HCT116 (cell line): ENCODE data around the gene C19orf38. TPM values are rescaled to one million over a fixed set of nuclear protein-coding genes. Genes with fewer than 3 reads are reported as not detected.

Source experiments
- ATAC-seq: fragments of 200-7000 bp; cut with Tn5 transposase; 2 replicates; pipeline ENCODE4 v1.9.1; 2020; ENCODE audit warnings: mild to moderate bottlenecking, moderate library complexity
- BruUV-seq: library from RNA; stranded (reverse); fragments of 400-500 nt; replicated peaks from 2 replicates; lab custom pipeline; 2021; lab: Mats Ljungman, UMichigan
- CTCF ChIA-PET: fragments of 300-600 bp; sonication (Branson Sonifier 250); formaldehyde crosslinking; loops from one replicate; lab custom pipeline; 2021; ENCODE audit warnings: antibody characterized with exemption; lab: Charles Lee
- POLR2A ChIA-PET: fragments of 300-600, 350-600 bp; sonication (Branson Sonifier 250); formaldehyde crosslinking; loops from one replicate; lab custom pipeline; 2021; ENCODE audit warnings: antibody characterized with exemption; lab: Charles Lee
- RAD21 ChIA-PET, 2 experiments: fragments of 300-600 bp; sonication (Branson Sonifier 250); formaldehyde crosslinking; loops; one replicate each; lab custom pipeline; 2023; ENCODE audit warnings: low total read pairs in 2 of 2; ENCODE audit not compliant: uncharacterized antibody in 2 of 2, unreplicated experiment in 2 of 2, low non-redundant PET in 1 of 2; lab: Charles Lee
- DNase-seq: peaks from one replicate; pipeline ENCODE4 v3.0.0-alpha.2; 2010; ENCODE audit warnings: low read depth, low spot score
- H2AFZ ChIP-seq: fragments of 200-600 bp; shearing (Covaris generic), sonication (generic); 2 replicates; pipeline ENCODE4 v1.6.1; 2017; ENCODE audit warnings: low read depth, mixed run types, mixed read lengths, antibody characterized with exemption, low read length; ENCODE audit not compliant: poor library complexity, severe bottlenecking
- H3K27ac ChIP-seq: 2 replicates; pipeline ENCODE4 v1.5.1; 2012; ENCODE audit warnings: low read depth, low read length
- H3K27me3 ChIP-seq: fragments of 200-600 bp; sonication (generic); 2 replicates; pipeline ENCODE4 v1.6.1; 2016; ENCODE audit warnings: mixed run types, low read length, mixed read lengths; ENCODE audit not compliant: insufficient read depth
- H3K36me3 ChIP-seq, 2 experiments: fragments of 200-500 bp in 1 of 2; fragments of 200-600 bp in 1 of 2; sonication (Bioruptor generic) in 1 of 2; sonication (generic) in 1 of 2; 2 replicates each; pipeline versions ENCODE4 v1.5.1 to v1.6.1; 2014 to 2016; ENCODE audit warnings: low read length in 2 of 2, inconsistent platforms in 1 of 2, mixed read lengths in 1 of 2, mixed run types in 1 of 2; ENCODE audit not compliant: insufficient read depth in 2 of 2, control insufficient read depth in 1 of 2
- H3K4me1 ChIP-seq, 2 experiments: fragments of 200-600 bp in 1 of 2; sonication (generic) in 1 of 2; 2 replicates each; pipeline versions ENCODE4 v1.5.1 to v1.6.1; 2012 to 2017; ENCODE audit warnings: low read length in 2 of 2, inconsistent platforms in 1 of 2, mild to moderate bottlenecking in 1 of 2, mixed read lengths in 1 of 2, mixed run types in 1 of 2, moderate library complexity in 1 of 2; ENCODE audit not compliant: insufficient read depth in 2 of 2, control insufficient read depth in 1 of 2
- H3K4me2 ChIP-seq: fragments of 200-600 bp; sonication (generic); 2 replicates; pipeline ENCODE4 v1.6.1; 2017; ENCODE audit warnings: mixed run types, low read length, mixed read lengths
- H3K4me3 ChIP-seq, 2 experiments: fragments of 200-600 bp in 1 of 2; sonication (generic) in 1 of 2; replicated peaks in 1 of 2; 2 replicates each; pipeline ENCODE4 v1.5.1; 2011 to 2016; ENCODE audit warnings: low read length in 2 of 2, control low read depth in 1 of 2, low read depth in 1 of 2, mild to moderate bottlenecking in 1 of 2, mixed read lengths in 1 of 2, mixed run types in 1 of 2
- H3K79me2 ChIP-seq: fragments of 200-600 bp; sonication (generic); 2 replicates; pipeline ENCODE4 v1.6.1; 2017; ENCODE audit warnings: mild to moderate bottlenecking, mixed run types, low read length, moderate library complexity, mixed read lengths; ENCODE audit not compliant: insufficient read depth
- H3K9ac ChIP-seq: fragments of 200-600 bp; sonication (generic); 2 replicates; pipeline ENCODE4 v1.6.1; 2016; ENCODE audit warnings: low read length, mixed read lengths
- H3K9me2 ChIP-seq: fragments of 200-600 bp; sonication (generic), shearing (Covaris generic); 2 replicates; pipeline ENCODE4 v1.6.1; 2017; ENCODE audit warnings: mixed run types, mild to moderate bottlenecking, moderate library complexity; ENCODE audit not compliant: insufficient read depth
- H3K9me3 ChIP-seq, 2 experiments: fragments of 200-500 bp in 1 of 2; fragments of 200-600 bp in 1 of 2; sonication (Bioruptor generic) in 1 of 2; sonication (generic) in 1 of 2; 2 replicates each; pipeline ENCODE4 v1.6.1; 2014 to 2017; ENCODE audit warnings: low read length in 2 of 2, mixed read lengths in 2 of 2, inconsistent platforms in 1 of 2, low read depth in 1 of 2, mild to moderate bottlenecking in 1 of 2, mixed run types in 1 of 2, moderate library complexity in 1 of 2; ENCODE audit not compliant: control insufficient read depth in 1 of 2, insufficient read depth in 1 of 2
- H4K20me1 ChIP-seq: fragments of 200-600 bp; sonication (generic), shearing (Covaris generic); 2 replicates; pipeline ENCODE4 v1.6.1; 2017; ENCODE audit warnings: mixed run types, mild to moderate bottlenecking, moderate library complexity; ENCODE audit not compliant: insufficient read depth
- CBX3 ChIP-seq: IDR thresholded peaks from 2 replicates; pipeline ENCODE4 v1.6.1; 2012; ENCODE audit warnings: low read depth
- CEBPB ChIP-seq: IDR thresholded peaks from 2 replicates; pipeline ENCODE4 v1.6.1; 2012; ENCODE audit warnings: low read depth
- ELF1 ChIP-seq: IDR thresholded peaks from 2 replicates; pipeline ENCODE4 v1.6.1; 2012; ENCODE audit warnings: low read depth, borderline replicate concordance
- EZH2 ChIP-seq: fragments of 200-600 bp; sonication (generic); IDR thresholded peaks from 2 replicates; pipeline ENCODE4 v1.6.1; 2017; ENCODE audit warnings: antibody characterized with exemption, mixed run types
- EZH2phosphoT487 ChIP-seq: fragments of 200-600 bp; IDR thresholded peaks from 2 replicates; pipeline ENCODE4 v1.6.1; 2018; ENCODE audit warnings: antibody characterized with exemption, borderline replicate concordance
- JUND ChIP-seq: IDR thresholded peaks from 2 replicates; pipeline ENCODE4 v1.6.1; 2012
- POLR2A ChIP-seq: IDR thresholded peaks from 2 replicates; pipeline ENCODE4 v1.7.0; 2011; ENCODE audit warnings: borderline replicate concordance; ENCODE audit not compliant: insufficient read depth, insufficient read length; ENCODE audit errors: extremely low read depth
- POLR2AphosphoS5 ChIP-seq: IDR thresholded peaks from 2 replicates; pipeline ENCODE4 v1.6.1; 2011; ENCODE audit warnings: mild to moderate bottlenecking, low read depth, low read length, moderate library complexity
- RAD21 ChIP-seq: IDR thresholded peaks from 2 replicates; pipeline ENCODE4 v1.6.1; 2012; ENCODE audit warnings: low read depth, mild to moderate bottlenecking
- SIN3A ChIP-seq: IDR thresholded peaks from 2 replicates; pipeline ENCODE4 v1.6.1; 2012; ENCODE audit warnings: low read depth
- SP1 ChIP-seq: IDR thresholded peaks from 2 replicates; pipeline ENCODE4 v1.6.1; 2012; ENCODE audit warnings: low read depth
- SRF ChIP-seq: IDR thresholded peaks from 2 replicates; pipeline ENCODE4 v1.6.1; 2012; ENCODE audit warnings: low read depth
- TCF7L2 ChIP-seq: IDR thresholded peaks from 2 replicates; pipeline ENCODE4 v1.7.0; 2011; ENCODE audit warnings: borderline replicate concordance, inconsistent platforms; ENCODE audit not compliant: insufficient read depth, insufficient read length; ENCODE audit errors: extremely low read depth
- YY1 ChIP-seq: IDR thresholded peaks from 2 replicates; pipeline ENCODE4 v1.6.1; 2011; ENCODE audit warnings: low read length, low read depth, moderate library complexity, mild to moderate bottlenecking; ENCODE audit not compliant: insufficient replicate concordance; ENCODE audit errors: extremely low read depth
- ZNF274 ChIP-seq: fragments of 200-500 bp; sonication (Bioruptor generic); IDR thresholded peaks from 2 replicates; pipeline ENCODE4 v1.6.1; 2014; ENCODE audit warnings: mild to moderate bottlenecking, low read depth, low read length, inconsistent platforms
- intact Hi-C: fragments of 100-400 bp; cut with micrococcal nuclease; formaldehyde crosslinking; loops from 2 replicates; pipeline ENCODE4 v1.10.0; 2022
- total RNA-seq: library from RNA; stranded (reverse); gene quantifications from one replicate; pipeline ENCODE4 v1.2.1, GENCODE V29; 2021; ENCODE audit not compliant: unreplicated experiment
- TF ChIP-seq, protein P1 (sequence below): IDR thresholded peaks from 2 replicates; pipeline ENCODE4 v1.6.1; 2011; ENCODE audit warnings: mild to moderate bottlenecking, low read length, moderate library complexity; ENCODE audit not compliant: insufficient replicate concordance; ENCODE audit errors: extremely low read depth
- TF ChIP-seq, protein P2 (sequence below): IDR thresholded peaks from 2 replicates; pipeline ENCODE4 v1.6.1; 2012

Gene C19orf38
- total RNA-seq, 1 experiment from 2014 or later: 0.74 TPM

DNA sequence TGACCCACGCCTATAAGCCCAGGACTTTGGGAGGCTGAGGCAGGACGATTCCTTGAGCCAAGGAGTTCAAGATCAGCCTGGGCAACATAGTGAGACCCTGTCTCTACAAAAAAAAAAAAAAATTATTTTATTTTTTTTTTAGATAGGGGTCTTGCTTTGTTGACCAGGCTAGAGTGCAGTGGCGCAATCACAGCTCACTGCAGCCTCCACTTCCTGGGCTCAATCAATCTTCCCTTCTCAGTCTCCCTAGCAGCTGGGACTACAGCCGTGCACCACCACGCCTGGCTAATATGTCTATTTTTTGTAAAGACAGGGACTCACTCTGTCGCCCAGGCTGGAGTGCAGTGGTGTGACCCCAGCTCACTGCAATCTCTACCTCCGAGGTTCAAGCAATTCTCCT, 4.7 kb downstream of the C19orf38 start:
- Histone ChIP-seq H3K36me3 (no peaks in the 10 kb centered on the region), H3K27me3 (no peaks in the 10 kb centered on the region), H3K9ac (no peak overlapping the region), H3K9me2 (no peaks in the 10 kb centered on the region), H3K9me3 (no peaks in the 10 kb centered on the region), H3K27ac (no peak overlapping the region), H3K4me2 (no peak overlapping the region), H2AFZ (no peak overlapping the region), H3K4me1 (peaks cover 2 to 17% of the 10 kb centered on the region in 2 experiments; a peak in 2 of 4 replicates), H3K4me3 (no peak overlapping the region), H3K79me2 (no peaks in the 10 kb centered on the region), H4K20me1 (no peaks in the 10 kb centered on the region)
- no TSS peak for BruUV-seq
- CTCF ChIA-PET: interaction anchor here (3.4 to 5.7 kb wide), 2 partner anchors 12 to 17 kb away, joined by 14 to 47 read pairs; partner anchors contain the start of gene TMED1
- POLR2A ChIA-PET: interaction anchor here (1.3 kb wide), 1 partner anchor 17 kb away, joined by 3 read pairs; the partner anchor contains the start of gene TMED1
- intact Hi-C loops: no loop called here
- TF ChIP-seq POLR2AphosphoS5 (no peak), TCF7L2 (no peak), ZNF274 (no peak), SP1 (no peak), SRF (no peak), JUND (no peak), YY1 (no peak), EZH2 (no peak), CEBPB (no peak), SIN3A (no peak), POLR2A (no peak), RAD21 (no peak), EZH2phosphoT487 (no peak), ELF1 (no peak), CBX3 (no peak)
- TF ChIP-seq, protein P1, sequence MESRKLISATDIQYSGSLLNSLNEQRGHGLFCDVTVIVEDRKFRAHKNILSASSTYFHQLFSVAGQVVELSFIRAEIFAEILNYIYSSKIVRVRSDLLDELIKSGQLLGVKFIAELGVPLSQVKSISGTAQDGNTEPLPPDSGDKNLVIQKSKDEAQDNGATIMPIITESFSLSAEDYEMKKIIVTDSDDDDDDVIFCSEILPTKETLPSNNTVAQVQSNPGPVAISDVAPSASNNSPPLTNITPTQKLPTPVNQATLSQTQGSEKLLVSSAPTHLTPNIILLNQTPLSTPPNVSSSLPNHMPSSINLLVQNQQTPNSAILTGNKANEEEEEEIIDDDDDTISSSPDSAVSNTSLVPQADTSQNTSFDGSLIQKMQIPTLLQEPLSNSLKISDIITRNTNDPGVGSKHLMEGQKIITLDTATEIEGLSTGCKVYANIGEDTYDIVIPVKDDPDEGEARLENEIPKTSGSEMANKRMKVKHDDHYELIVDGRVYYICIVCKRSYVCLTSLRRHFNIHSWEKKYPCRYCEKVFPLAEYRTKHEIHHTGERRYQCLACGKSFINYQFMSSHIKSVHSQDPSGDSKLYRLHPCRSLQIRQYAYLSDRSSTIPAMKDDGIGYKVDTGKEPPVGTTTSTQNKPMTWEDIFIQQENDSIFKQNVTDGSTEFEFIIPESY: no peak
- TF ChIP-seq, protein P2, sequence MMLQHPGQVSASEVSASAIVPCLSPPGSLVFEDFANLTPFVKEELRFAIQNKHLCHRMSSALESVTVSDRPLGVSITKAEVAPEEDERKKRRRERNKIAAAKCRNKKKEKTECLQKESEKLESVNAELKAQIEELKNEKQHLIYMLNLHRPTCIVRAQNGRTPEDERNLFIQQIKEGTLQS: no peak
- DNase-seq (no peak), ATAC-seq (no peak)
- RAD21 ChIA-PET: interaction anchor here in 1 of 2 experiments (0.6 kb wide), 1 partner anchor 20 kb away, joined by 4 read pairs; no protein-coding TSS in a partner anchor
